Thyroid gland (tissue), 4 donors: ENCODE results near the gene PDXK.

Experiments
- POLR2A ChIP-seq, 2 donors: fragments of 450-650 bp; IDR thresholded peaks; one replicate each; pipeline ENCODE4 v1.6.1; 2017; ENCODE audit warnings: antibody characterized with exemption in 2 of 2, mild to moderate bottlenecking in 2 of 2, moderate library complexity in 1 of 2
- TF ChIP-seq, protein P1 (sequence below), 6 experiments: fragments of 200-600 bp in 3 of 6; fragments of 450-650 bp in 3 of 6; sonication (generic) in 3 of 6; IDR thresholded peaks; one replicate each; pipeline ENCODE4 v1.5.1; 2016 to 2019; ENCODE audit warnings: antibody characterized with exemption in 6 of 6, mild to moderate bottlenecking in 2 of 6, inconsistent platforms in 1 of 6, moderate library complexity in 1 of 6

- TF ChIP-seq POLR2A (IDR thresholded peaks at IDR 0.05) = no peak
- TF ChIP-seq, protein P1, sequence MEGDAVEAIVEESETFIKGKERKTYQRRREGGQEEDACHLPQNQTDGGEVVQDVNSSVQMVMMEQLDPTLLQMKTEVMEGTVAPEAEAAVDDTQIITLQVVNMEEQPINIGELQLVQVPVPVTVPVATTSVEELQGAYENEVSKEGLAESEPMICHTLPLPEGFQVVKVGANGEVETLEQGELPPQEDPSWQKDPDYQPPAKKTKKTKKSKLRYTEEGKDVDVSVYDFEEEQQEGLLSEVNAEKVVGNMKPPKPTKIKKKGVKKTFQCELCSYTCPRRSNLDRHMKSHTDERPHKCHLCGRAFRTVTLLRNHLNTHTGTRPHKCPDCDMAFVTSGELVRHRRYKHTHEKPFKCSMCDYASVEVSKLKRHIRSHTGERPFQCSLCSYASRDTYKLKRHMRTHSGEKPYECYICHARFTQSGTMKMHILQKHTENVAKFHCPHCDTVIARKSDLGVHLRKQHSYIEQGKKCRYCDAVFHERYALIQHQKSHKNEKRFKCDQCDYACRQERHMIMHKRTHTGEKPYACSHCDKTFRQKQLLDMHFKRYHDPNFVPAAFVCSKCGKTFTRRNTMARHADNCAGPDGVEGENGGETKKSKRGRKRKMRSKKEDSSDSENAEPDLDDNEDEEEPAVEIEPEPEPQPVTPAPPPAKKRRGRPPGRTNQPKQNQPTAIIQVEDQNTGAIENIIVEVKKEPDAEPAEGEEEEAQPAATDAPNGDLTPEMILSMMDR (IDR thresholded peaks at IDR 0.05) = no peak
Measured at GRCh38 chr21:43701936-43702784, 16.8 kb upstream of the PDXK start.
